Naive thymus-derived CD8-positive, alpha-beta T cell (primary cell): ENCODE measurements around the gene VAMP3. TPM values are rescaled to one million over a fixed set of nuclear protein-coding genes. Genes with fewer than 3 reads are reported as not detected.

Experiments
- ATAC-seq, 2 donors: fragments of 150-1000 bp; cut with Tn5 transposase in 1 of 2; sonication (Bioruptor Pico), chemical (Tn5 transposase) in 1 of 2; 1 replicate in 1 of 2; 2 replicates in 1 of 2; pipeline ENCODE4 v1.10.0; 2021; ENCODE audit warnings: mild to moderate bottlenecking in 2 of 2, moderate library complexity in 2 of 2
- POLR2A ChIA-PET: fragments of 350-600 bp; sonication (Branson Sonifier 250); formaldehyde crosslinking; loops from one replicate; lab custom pipeline; 2021; ENCODE audit warnings: antibody characterized with exemption; lab: Charles Lee
- DNase-seq, 10 donors: peaks; one replicate each; pipeline versions ENCODE4 v3.0.0 to v3.0.0-alpha.2; 2020 to 2022
- H3K27ac Mint-ChIP-seq, 10 donors: one replicate each; pipeline ENCODE4 v1.8.0; 2020 to 2022; ENCODE audit warnings: mild to moderate bottlenecking in 10 of 10, mixed read lengths in 10 of 10, moderate library complexity in 4 of 10, inconsistent platforms in 1 of 10
- H3K27me3 Mint-ChIP-seq, 5 donors: one replicate each; pipeline ENCODE4 v1.8.0; 2021 to 2022; ENCODE audit warnings: mixed read lengths in 5 of 5
- H3K36me3 Mint-ChIP-seq, 3 donors: one replicate each; pipeline ENCODE4 v1.8.0; 2020 to 2022; ENCODE audit warnings: mixed read lengths in 3 of 3, mild to moderate bottlenecking in 2 of 3, inconsistent platforms in 1 of 3
- H3K4me1 Mint-ChIP-seq, 4 donors: one replicate each; pipeline ENCODE4 v1.8.0; 2021 to 2022; ENCODE audit warnings: mixed read lengths in 4 of 4
- H3K4me3 Mint-ChIP-seq, 10 donors: one replicate each; pipeline ENCODE4 v1.8.0; 2020 to 2022; ENCODE audit warnings: mild to moderate bottlenecking in 10 of 10, mixed read lengths in 10 of 10, moderate library complexity in 6 of 10, inconsistent platforms in 1 of 10
- H3K9me3 Mint-ChIP-seq, 9 donors: one replicate each; pipeline ENCODE4 v1.8.0; 2020 to 2022; ENCODE audit warnings: mixed read lengths in 9 of 9, mild to moderate bottlenecking in 3 of 9, inconsistent platforms in 1 of 9, moderate library complexity in 1 of 9
- polyA plus RNA-seq, 3 donors: library from polyadenylated mRNA; unstranded; fragments of 300-500 nt; fragmentation: Illumina TruSeq; gene quantifications; one replicate each; pipeline ENCODE4 v1.2.3, GENCODE V29; 2021
- total RNA-seq, 8 experiments: library from RNA in 2 of 8; stranded (reverse) in 2 of 8; gene quantifications; one replicate each; pipeline ENCODE4 v1.2.3 and lab custom pipeline; 2021 to 2026

VAMP3 gene
- total and polyA plus RNA-seq, 5 experiments from 2014 or later = 30.4 to 53.7 (median 32.4) TPM

DNA sequence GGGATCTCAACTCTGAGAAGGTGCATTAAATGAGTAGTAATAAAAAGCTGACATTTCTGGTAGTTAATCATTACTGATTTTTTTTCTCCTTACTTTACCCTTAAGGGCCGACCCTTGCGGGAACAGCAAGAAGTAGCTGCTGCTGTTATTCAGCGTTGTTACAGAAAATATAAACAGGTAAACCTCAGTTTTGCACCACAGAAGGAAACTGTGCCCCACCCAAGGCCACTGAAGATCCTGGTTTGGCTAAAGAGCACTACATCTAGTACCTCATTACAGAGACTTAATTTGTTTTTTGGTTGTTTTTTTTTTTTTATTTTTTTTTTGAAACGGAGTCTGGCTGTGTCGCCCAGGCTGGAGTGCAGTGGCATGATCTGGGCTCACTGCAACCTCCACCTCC is 23.5 kb upstream of the VAMP3 start:
- H3K36me3 Mint-ChIP-seq = no peaks in the 10 kb centered on the region
- ATAC-seq (no peak), DNase-seq (no peak)
- peaks cover 4 to 14% (median 12%) of the 10 kb centered on the region in 4 donors for H3K4me1 Mint-ChIP-seq
- peaks cover 1 to 8% (median 4%) of the 10 kb centered on the region in 5 donors for H3K27me3 Mint-ChIP-seq
- no peak overlapping the region for H3K4me3 Mint-ChIP-seq
- POLR2A ChIA-PET = no interaction called here
- no peak overlapping the region for H3K27ac Mint-ChIP-seq
- H3K9me3 Mint-ChIP-seq = no peaks in the 10 kb centered on the region

DNA sequence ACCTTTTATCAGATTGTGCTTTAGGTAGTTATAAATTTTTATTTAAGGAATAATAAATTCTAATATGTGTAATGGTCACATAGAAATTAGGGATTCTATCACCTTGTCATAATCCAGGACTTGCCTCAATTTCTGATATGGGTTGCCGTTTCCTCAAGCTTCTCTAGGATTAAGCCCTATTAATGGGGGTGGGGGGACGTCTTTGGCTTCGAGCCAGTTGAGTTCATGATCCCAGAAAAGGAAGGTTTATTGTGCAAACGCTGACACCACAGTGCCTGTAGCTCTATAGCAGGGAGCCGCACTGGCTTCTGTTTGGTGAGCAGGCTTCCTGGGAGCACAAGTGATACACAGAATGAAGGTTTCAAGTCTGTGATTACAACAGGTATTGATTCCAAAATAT is 22.0 kb upstream of the VAMP3 start:
- DNase-seq (no peak), ATAC-seq (no peak)
- POLR2A ChIA-PET = no interaction called here
- Mint-ChIP-seq H3K36me3 (no peaks in the 10 kb centered on the region), H3K27ac (no peak overlapping the region), H3K4me1 (peaks cover 4 to 29% (median 23%) of the 10 kb centered on the region in 4 donors), H3K27me3 (peaks cover 1 to 8% (median 6%) of the 10 kb centered on the region in 5 donors), H3K4me3 (no peak overlapping the region), H3K9me3 (no peaks in the 10 kb centered on the region)

DNA sequence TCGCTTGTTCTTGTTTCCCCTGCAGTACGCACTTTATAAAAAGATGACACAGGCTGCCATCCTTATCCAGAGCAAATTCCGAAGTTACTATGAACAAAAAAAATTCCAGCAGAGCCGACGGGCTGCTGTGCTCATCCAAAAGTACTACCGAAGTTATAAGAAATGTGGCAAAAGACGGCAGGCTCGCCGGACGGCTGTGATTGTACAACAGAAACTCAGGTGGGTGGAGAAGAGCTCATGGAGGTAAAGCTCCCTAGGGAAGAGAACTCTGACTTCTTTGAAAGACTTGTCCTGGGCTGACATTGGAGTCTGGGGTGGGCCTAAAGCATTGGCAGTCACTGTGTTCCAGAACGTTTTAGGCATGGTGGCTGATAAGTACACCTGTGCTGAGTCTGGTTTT is 19.9 kb upstream of the VAMP3 start:
- Mint-ChIP-seq H3K9me3 (no peaks in the 10 kb centered on the region), H3K36me3 (no peaks in the 10 kb centered on the region), H3K27me3 (peaks cover 0 to 7% (median 1%) of the 10 kb centered on the region in 5 donors), H3K4me3 (no peak overlapping the region), H3K27ac (peak overlapping the region in 1 of 10 donors; percentile 51), H3K4me1 (peaks cover 4 to 33% (median 24%) of the 10 kb centered on the region in 4 donors)
- ATAC-seq (no peak), DNase-seq (no peak)
- POLR2A ChIA-PET = no interaction called here

DNA sequence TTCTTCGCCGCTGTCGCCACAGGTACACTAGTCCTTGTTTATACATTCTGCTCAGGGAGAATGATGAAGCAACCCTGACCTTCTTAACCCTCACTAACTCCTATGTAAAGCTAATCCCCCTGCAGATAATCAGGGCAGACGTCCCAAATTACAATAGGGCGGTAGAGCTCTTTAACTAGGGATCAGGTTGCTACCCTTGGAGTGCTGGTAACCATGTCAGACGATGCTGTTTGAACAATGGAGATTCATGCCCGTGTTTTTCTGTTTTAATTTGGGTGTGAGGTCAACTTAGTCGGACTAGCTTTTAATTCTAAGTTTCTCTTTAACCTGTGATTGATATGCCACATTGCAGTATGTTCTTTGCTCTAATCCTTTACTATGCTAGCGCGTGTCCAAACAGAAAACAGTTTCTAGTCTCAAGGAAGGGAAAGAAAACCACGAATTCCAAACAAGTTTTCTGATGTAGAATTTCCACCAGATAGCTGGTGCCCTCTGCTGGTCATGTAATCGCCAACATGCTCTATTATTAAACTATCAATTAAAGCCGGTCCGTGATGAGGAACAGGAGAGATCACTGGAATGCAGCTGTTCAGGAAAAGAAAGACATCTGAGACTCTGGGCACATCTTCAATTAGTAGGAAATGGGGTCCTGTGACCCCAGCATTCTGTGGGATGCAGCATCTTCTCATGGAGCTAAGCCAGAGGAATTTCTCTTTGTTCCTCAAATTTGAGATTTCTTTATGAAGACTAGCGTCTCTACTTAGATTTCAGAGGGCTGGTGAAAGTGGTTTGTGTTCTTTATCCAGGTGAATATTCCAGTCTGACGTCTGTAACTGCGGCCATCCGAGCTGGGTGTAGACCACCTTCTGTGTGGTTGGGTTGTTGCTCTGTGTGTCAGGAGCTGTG is 18.3 kb upstream of the VAMP3 start:
- H3K27ac Mint-ChIP-seq = peak overlapping the region in 1 of 10 donors; percentile 6
- H3K4me3 Mint-ChIP-seq = peak overlapping the region in 8 of 10 donors; percentile 34 to 76 (median 54)
- DNase-seq (peak in 9 of 10 donors; percentile 16 to 49 (median 31)), ATAC-seq (peak in 1 of 2 donors; percentile 68)
- H3K4me1 Mint-ChIP-seq = peaks cover 4 to 33% (median 24%) of the 10 kb centered on the region in 4 donors
- no peaks in the 10 kb centered on the region for H3K9me3 Mint-ChIP-seq
- no peaks in the 10 kb centered on the region for H3K36me3 Mint-ChIP-seq
- peaks cover 0 to 7% (median 1%) of the 10 kb centered on the region in 5 donors for H3K27me3 Mint-ChIP-seq
- POLR2A ChIA-PET = interaction anchor here (1.1 to 2.1 kb wide), 3 partner anchors 19 to 86 kb away, joined by 3 to 7 read pairs (median 5); partner anchors contain the start of gene VAMP3

DNA sequence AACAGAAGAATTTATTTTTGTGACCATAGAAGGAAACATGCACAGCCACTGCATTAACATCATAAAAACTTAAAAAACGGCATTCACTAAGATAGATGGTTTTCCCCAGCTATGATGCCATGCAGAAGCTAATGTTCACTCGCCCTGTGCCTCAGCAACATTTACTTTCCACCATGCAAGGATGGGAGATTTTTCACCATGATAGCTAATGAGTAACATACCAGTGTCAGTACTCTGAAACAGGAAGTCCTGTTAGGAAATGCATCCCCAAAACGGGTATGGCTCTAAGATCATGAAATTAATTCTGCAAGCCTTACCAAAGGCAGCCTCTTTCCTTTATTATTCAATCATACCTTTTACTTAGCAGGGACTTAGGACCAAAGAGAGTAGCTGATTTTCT is 17.5 kb upstream of the VAMP3 start:
- Mint-ChIP-seq H3K4me1 (peaks cover 4 to 30% (median 24%) of the 10 kb centered on the region in 4 donors), H3K27ac (no peak overlapping the region), H3K9me3 (no peaks in the 10 kb centered on the region), H3K27me3 (peaks cover 0 to 7% (median 1%) of the 10 kb centered on the region in 5 donors), H3K4me3 (peak overlapping the region in 2 of 10 donors; percentile 11 to 41), H3K36me3 (no peaks in the 10 kb centered on the region)
- POLR2A ChIA-PET = interaction anchor here (2.1 kb wide), 1 partner anchor 87 kb away, joined by 7 read pairs; no protein-coding TSS in a partner anchor
- ATAC-seq = no peak
- DNase-seq = no peak

DNA sequence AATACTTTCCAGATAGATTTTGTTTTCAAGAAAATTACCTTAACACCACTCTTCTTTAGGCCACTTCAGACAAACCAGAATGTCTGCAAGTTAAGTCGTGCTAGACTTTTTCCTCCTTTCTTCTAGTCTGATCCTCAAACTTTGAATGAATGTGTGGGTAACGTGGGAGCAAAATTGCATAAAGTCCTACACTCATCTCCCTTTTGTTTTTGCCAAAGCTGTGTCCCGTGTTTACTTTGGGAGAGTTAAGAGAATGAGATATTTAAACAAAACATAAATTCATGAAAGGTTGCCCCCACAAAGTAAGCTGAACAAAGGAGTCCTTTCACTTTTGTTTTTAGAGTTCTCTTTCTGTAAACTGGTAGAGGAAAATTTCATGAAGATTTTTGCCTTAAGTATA is 16.9 kb upstream of the VAMP3 start:
- POLR2A ChIA-PET = interaction anchor here (2.1 kb wide), 1 partner anchor 87 kb away, joined by 7 read pairs; no protein-coding TSS in a partner anchor
- H3K36me3 Mint-ChIP-seq = no peaks in the 10 kb centered on the region
- H3K4me1 Mint-ChIP-seq = peaks cover 4 to 28% (median 24%) of the 10 kb centered on the region in 4 donors
- H3K9me3 Mint-ChIP-seq = no peaks in the 10 kb centered on the region
- ATAC-seq (no peak), DNase-seq (no peak)
- peak overlapping the region in 3 of 10 donors; percentile 7 to 41 (median 11) for H3K4me3 Mint-ChIP-seq
- peak overlapping the region in 1 of 10 donors; percentile 45 for H3K27ac Mint-ChIP-seq
- H3K27me3 Mint-ChIP-seq = peaks cover 0 to 7% (median 1%) of the 10 kb centered on the region in 5 donors

DNA sequence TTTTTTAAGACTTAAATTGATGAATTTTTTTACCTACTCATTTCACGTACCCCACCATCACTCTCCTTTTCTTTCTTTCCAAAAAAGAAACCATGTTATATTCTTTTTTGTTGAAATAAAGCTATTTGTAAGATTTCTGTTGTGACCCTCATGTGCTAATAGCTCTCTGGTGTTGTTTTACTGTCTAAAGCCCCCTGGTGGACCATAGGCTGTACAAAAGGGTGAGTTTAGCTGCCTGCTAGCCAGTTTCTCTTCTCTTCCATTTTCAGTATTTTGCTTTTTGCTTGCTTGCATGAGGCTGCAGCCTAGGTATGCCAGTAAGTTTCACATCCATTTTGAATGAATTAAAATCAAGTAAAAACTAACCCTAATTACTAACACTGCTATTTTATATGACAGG is 15.6 kb upstream of the VAMP3 start:
- Mint-ChIP-seq H3K9me3 (no peaks in the 10 kb centered on the region), H3K27me3 (peaks cover 0 to 7% (median 1%) of the 10 kb centered on the region in 5 donors), H3K4me3 (no peak overlapping the region), H3K4me1 (peaks cover 4 to 28% (median 24%) of the 10 kb centered on the region in 4 donors), H3K27ac (no peak overlapping the region), H3K36me3 (no peaks in the 10 kb centered on the region)
- ATAC-seq = no peak
- DNase-seq = no peak
- POLR2A ChIA-PET = no interaction called here

DNA sequence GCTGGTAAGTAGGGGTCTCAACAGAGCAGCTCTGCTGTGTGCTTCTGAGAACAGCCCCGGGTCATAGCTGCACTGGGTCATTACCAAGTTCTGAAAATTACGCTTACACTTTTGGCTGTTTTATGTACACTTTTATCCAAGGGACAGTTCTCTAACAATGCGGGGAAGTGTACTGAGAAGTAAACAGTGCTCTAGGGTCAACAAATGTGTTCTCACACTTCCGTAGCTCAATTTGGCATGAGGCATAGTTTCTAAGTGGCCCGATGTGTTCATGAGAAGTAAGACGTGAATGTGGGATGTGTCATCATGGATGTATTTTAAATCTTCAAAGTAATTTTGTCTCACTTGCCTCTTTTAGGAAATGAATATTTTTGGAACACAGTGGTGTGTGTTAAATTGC is 10.9 kb upstream of the VAMP3 start:
- Mint-ChIP-seq H3K27ac (no peak overlapping the region), H3K36me3 (no peaks in the 10 kb centered on the region), H3K4me1 (no peaks in the 10 kb centered on the region), H3K27me3 (peaks cover 0 to 6% (median 2%) of the 10 kb centered on the region in 5 donors), H3K9me3 (no peaks in the 10 kb centered on the region), H3K4me3 (no peak overlapping the region)
- DNase-seq (no peak), ATAC-seq (no peak)
- POLR2A ChIA-PET = no interaction called here

DNA sequence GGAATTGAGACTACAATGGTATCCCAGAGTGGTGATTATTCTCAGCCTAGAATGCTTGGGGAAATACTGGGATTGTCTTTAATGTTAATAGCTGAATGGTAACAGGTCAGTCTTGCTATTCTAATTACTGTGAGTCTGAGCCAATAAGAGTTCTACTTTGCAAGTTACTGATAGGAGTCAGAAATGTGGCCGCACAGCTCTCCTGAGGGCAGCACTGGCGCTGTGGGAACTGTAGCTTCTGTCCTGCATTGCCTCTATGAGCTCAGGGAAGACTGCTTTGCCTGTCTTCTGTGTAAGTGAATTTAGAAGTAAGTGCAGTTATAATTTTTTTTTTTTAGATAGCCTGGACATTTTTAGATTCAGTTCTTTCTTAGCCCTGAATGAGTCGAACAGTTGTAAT is 10.0 kb upstream of the VAMP3 start:
- DNase-seq (no peak), ATAC-seq (no peak)
- Mint-ChIP-seq H3K9me3 (no peaks in the 10 kb centered on the region), H3K27me3 (peaks cover 0 to 3% (median 2%) of the 10 kb centered on the region in 5 donors), H3K36me3 (no peaks in the 10 kb centered on the region), H3K4me3 (no peak overlapping the region), H3K4me1 (no peaks in the 10 kb centered on the region), H3K27ac (no peak overlapping the region)
- POLR2A ChIA-PET = no interaction called here

DNA sequence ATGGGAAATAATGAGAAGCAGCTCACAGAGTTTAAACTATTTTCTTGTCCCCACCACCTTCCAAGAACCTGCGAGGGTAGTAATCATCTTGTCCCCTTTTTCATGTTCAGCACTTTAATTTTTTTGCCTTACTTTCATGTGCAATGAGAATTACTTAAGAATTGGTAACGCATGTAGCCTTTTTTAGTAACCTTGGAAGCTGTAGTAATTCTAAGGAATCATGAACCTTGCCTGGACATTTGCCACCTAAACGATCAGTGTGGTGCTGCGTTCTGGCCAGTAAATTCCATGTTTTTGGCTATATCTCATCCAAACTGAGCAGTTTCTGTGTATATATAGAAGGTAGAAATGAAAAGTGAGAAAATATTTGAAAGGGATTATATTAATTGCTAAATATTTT is 3.9 kb upstream of the VAMP3 start:
- Mint-ChIP-seq H3K27me3 (peaks cover 5 to 9% (median 6%) of the 10 kb centered on the region in 5 donors), H3K27ac (no peak overlapping the region), H3K36me3 (no peaks in the 10 kb centered on the region), H3K4me3 (no peak overlapping the region), H3K4me1 (peaks cover 6 to 17% (median 14%) of the 10 kb centered on the region in 4 donors), H3K9me3 (no peaks in the 10 kb centered on the region)
- POLR2A ChIA-PET = no interaction called here
- DNase-seq (no peak), ATAC-seq (no peak)

DNA sequence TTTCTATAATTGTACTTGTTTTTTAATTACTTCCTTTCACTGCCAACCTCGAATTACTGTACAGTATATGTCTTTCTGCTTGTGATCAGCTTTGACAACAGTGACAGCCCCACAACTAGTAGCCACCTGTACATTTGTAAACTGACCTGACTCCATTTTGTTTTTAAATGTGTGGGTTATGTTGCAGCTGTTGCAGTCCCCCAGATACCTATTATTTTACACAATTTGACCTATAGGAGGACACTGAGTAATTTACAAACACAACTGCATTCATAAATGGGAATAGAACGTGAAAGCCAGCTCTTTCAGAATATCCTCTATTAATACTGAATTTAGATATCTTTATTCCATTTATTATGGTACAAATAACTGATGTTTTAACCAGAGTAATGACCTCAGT is 2.5 kb upstream of the VAMP3 start:
- DNase-seq = no peak
- H3K27ac Mint-ChIP-seq = no peak overlapping the region
- H3K4me3 Mint-ChIP-seq = no peak overlapping the region
- peaks cover 4 to 9% (median 5%) of the 10 kb centered on the region in 5 donors for H3K27me3 Mint-ChIP-seq
- no peaks in the 10 kb centered on the region for H3K9me3 Mint-ChIP-seq
- H3K36me3 Mint-ChIP-seq = peaks cover 0 to 7% (median 0%) of the 10 kb centered on the region in 3 donors
- H3K4me1 Mint-ChIP-seq = peaks cover 10 to 31% (median 27%) of the 10 kb centered on the region in 4 donors
- ATAC-seq = no peak
- POLR2A ChIA-PET = no interaction called here

DNA sequence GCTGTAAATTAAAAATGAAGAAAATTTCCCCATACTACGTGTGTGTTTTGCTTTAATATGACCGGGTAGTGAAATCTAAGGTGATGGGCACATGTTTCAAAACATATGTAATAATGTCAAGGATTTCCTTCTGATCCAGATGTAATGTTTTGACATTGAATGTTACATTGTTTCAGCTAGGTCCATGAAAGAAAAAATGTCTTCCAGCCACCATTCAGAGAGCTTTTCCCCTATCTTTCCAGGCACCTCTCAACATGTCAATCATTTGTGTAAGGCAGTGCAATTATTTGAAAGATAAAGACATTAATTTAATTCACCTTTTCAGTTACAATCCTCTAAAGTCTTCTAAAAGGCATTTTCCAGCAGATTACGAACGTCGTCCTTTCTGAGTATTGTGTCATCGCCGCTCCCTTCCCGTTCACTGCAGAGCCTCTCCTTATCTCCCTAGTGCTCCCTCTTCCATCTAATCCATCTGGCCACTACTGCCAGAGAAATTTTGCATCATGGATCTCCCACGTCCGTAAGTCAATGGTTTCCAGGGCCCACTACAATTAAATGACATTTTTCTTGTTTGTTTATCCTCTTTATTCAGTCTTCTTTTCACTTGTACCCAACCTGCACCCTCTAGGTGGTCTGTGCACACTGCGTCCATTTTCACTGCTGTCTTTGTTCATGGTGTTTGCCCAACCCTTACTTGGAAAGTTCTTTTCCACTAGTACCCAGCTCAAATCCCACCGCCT is 1.3 kb upstream of the VAMP3 start:
- DNase-seq (no peak), ATAC-seq (no peak)
- POLR2A ChIA-PET = no interaction called here
- peaks cover 14 to 42% (median 36%) of the 10 kb centered on the region in 4 donors for H3K4me1 Mint-ChIP-seq
- H3K36me3 Mint-ChIP-seq = peaks cover 0 to 19% (median 0%) of the 10 kb centered on the region in 3 donors
- H3K27me3 Mint-ChIP-seq = peaks cover 4 to 9% (median 5%) of the 10 kb centered on the region in 5 donors
- H3K27ac Mint-ChIP-seq = peak overlapping the region in 2 of 10 donors; percentile 3 to 44
- peak overlapping the region in 7 of 10 donors; percentile 15 to 88 (median 34) for H3K4me3 Mint-ChIP-seq
- H3K9me3 Mint-ChIP-seq = no peaks in the 10 kb centered on the region
